HG02885 (cell line): ENCODE results near the gene LLGL2.
A peak's percentile ranks its signal among the peaks of the same experiment; 100 is the strongest.
"Not testable (repeated sequence)": the region's sequence is repeated elsewhere in the genome, so short reads cannot be mapped to it uniquely, and the experiment has no call there.

Experiments used
- ATAC-seq: cut with Tn5 transposase; IDR thresholded peaks from one replicate; pipeline ENCODE4 v1.9.1; 2021; ENCODE audit warnings: mild to moderate bottlenecking; ENCODE audit not compliant: unreplicated experiment, poor library complexity

The LLGL2 gene

GRCh38 chr17:75520413-75520812 is 5.1 kb upstream of the LLGL2 start:
- ATAC-seq: not testable (repeated sequence)

DNA sequence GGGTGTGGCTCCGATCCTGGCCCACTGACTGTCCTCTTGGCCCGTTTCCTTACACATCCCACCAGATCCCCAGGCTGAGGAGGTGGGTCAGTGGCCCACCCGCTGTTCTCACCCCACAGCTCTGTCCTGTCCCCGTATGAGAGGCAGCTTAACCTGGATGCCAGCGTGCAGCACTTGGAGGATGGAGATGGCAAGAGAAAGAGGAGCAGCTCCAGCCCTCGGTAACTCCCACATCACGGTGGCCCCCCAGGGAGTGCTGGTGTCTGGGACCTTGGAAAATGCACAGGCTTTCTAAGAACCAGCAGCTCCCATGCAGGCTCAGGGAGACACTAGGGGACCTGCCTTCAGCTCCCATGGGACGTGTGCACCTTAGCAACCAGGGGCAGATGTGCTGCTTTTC is 4.2 kb upstream of the LLGL2 start:
- ATAC-seq: no peak

GRCh38 chr17:75521951-75522727 is 3.4 kb upstream of the LLGL2 start:
- ATAC-seq: no peak

DNA sequence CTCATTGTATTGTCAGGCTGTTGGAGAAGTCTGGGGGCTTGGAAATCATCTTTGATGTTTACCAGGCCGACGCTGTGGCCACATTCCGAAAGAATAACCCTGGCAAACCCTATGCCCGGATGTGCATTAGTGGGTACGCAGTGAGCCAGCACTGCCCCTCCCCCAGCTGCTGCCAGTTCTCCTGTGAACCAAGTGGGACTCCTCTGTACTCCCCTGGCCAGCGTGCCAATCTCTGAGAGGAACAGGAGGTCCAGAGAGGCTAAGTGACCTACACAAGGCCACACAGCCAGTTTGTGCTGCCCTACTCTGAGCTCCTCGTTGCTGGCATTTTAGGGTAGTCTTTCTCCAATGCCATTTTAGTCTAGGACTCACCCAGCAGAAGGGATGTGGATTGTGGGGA is 1.9 kb upstream of the LLGL2 start:
- no peak for ATAC-seq

DNA sequence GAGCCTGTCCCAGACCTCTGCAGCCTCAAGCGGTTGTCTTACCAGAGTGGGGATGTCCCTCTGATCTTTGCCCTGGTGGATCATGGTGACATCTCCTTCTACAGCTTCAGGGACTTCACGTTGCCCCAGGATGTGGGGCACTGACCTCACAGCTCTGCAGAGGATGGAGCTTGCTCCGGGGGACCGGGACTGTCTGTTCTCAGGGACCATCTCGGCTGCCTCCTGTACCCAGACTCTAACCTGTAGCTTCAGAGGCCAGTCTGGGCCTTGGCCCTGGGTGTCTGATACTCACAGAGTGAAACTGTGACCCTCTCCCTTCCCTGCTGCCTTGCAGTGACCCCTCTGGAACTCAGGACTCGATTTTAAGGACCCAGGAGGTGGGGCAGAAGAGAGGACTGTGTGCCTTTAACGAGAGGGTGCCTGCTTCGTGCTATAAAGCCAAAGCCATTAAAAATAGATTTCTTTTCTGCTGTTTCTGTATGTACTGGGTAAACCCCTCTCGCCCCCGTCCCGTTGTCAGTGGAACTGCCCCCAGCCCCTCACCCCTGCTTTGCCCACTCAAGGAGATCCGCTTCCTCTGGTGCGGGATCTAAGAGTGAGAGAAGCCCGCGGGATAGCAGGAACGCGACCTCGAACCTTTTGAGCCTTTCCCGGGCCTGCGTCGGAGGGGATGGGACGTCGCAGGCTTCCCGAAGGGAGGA is 1.1 kb upstream of the LLGL2 start:
- no peak for ATAC-seq

DNA sequence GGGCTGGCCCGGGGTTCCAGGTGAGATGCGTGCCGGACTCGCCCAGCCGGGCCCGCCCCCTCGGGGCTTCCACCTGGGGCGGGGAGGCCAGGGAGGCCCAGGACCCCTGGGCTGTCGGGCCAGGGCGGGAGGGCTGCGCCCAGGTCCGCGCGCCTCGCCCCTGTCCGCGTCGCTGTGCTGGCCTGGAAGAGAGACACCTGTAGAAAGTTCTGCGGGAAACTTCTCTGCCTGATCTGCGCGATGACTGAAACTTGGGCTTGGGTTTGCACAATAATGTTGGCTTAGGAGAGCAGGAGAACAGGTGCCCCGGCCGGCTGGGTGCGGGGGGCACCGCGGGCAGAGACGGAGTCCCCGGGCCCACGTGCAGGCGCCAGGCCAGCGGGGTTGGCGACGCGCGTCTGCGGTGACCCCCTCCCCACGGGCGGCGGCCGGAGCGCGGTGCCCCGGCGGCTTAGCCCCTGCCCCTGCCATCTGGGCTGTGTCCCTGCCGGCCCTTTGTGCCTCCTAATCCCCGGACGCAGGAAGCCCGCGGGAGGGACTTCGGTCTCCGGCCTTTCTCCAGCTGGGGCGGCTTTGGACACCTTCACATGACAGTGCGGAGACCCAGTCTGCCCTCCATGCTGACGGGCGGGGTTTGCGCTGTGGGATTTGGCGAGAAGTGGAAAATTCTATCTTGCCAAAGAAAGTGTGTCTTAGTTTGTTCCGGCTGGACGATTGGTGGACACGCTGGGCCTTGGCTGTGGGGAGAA is 483 bp downstream of the LLGL2 start:
- ATAC-seq: peak; percentile 7

DNA sequence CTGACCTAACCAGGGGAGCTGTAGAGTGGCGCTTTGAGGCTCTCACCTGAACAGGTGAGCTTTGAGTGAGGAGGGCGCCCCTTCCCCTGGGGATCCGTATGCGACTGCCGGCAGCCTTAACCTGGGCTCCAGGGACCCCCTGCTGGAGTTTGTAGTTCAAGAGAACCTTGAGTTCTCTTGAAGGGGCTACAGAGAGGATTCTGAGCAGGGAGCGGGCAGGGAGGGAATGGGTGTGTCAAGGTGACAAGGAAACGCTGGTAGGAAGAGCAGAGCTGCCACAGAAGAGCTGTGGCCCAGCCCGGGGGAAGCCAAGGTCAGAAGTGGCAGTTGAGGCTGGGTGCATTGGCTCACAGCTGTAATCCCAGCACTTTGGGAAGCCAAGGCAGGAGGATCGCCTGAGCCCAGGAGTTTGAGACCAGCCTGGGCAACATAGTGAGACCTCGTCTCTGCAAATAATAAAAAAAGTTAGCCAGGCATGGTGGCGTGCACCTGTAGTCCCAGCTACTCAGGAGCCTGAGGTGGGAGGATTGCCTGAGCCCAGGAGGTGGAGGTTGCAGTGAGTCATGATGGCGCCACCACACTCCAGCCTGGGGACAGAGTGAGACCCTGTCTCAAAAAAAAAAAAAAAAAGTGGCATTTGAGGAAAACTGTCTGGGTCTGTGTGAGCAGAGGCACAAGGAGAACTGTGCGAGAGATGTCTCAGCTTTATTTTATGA is 1.2 kb downstream of the LLGL2 start:
- no peak for ATAC-seq

DNA sequence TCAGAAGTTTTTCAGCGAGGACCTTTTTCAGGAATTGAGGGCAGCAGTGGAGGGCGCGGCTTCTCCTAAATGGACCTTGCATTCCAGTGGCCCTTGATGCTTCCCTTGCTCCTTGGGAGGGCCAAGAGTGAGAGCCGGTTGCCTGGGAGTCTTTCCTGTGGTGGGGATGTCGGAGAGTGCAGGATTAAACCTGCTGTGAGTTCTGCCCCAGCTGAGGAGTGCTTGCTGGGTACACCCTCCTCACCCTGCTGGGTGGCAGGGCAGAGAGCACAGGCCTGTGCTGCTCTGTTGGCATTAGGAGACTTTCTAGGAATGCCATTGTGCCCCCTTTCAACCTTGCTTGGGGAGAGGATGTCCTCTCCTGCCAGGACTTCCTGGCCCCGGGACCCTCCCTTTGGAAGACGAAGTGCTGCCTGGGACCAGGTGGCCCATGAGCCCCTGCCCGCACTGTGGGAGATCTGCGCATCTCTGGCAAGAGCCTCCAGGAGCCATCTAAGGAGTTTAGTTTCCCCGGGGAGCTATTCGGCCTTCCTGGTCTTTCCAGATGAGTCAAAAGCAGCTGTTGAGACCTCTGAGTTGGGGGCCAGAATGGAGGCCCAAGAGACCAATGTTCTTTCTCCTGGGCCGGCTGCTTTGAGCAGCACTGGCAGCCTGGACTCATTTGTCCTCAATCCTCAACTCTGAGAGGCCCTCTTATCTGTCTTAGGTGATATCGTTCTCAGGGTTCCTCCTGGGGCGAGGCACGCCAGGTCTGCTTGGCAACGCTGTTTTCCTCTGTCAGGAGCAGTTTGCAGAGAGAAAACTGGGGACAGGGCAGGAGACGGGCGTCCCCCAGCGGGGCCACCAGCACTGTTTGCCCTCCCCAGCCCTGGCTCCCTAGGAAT is 5.6 kb downstream of the LLGL2 start:
- no peak for ATAC-seq

DNA sequence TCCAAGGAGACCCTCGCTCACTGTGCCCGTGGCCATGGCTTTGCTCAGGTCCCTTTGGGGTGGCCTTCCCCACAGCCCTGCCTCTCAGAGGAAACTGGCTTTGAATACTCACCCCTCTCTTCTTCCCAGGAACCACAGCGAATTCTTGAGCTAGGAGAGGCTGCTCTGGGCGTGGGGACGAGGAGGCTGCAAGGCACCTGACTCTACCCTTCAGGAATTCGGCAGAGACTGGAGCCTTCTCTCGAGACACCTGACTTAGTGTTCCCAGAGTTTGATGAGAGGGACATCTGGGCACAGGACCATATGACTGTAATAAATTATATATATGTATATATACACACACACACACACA is 6.2 kb downstream of the LLGL2 start:
- ATAC-seq: no peak

GRCh38 chr17:75535119-75535537 is 9.6 kb downstream of the LLGL2 start:
- no peak for ATAC-seq

- ATAC-seq: no peak
Measured at GRCh38 chr17:75535871-75536270, 10.4 kb downstream of the LLGL2 start.

DNA sequence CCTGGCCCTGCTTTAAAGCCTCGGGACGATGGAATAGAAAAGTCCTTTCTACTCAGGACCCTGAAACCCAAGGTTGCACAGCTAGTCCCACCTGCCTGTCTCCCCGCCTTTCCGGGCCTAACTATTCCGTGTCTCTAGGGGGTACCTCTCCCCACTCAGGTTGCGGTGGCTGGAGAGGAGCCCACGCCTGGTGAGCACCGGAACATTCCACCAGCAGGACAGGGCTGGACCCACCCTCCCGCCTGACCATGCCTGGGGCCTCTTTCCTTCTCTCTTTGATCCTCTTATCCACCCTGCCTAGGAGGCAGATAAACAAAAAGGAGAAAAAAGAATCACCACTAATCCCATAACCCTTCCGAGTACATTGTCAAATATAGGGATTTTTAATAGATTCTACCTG is 10.9 kb downstream of the LLGL2 start:
- no peak for ATAC-seq

- no peak for ATAC-seq
Measured at GRCh38 chr17:75539967-75540729, 14.7 kb downstream of the LLGL2 start.

- ATAC-seq: no peak
Measured at GRCh38 chr17:75540923-75541503, 15.5 kb downstream of the LLGL2 start.

- no peak for ATAC-seq
Measured at GRCh38 chr17:75542229-75542628, 16.7 kb downstream of the LLGL2 start.

- no peak for ATAC-seq
Measured at GRCh38 chr17:75542728-75543336, 17.3 kb downstream of the LLGL2 start.

GRCh38 chr17:75544250-75544649 is 18.8 kb downstream of the LLGL2 start:
- no peak for ATAC-seq

DNA sequence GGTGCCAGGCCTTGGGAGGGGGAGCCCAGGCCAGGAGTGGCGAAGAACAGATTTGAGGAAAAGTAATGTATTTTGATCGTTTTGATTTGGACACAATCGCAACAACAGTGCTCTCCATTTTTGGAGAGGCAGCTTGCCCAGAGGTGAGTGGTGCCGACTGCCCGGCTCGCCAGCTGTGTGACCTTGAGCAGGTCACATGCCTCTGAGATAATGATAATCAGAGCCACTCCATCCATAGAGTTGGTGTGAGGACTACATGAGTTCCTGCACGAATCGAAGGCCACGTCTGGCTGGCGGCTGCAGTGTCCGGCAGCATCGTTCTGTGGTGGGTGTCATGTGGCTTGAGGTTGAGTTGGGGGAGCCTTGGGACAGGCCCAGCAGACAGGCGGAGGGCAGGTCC is 20.7 kb downstream of the LLGL2 start:
- ATAC-seq: no peak
